ENCODE results near the gene GRAMD1A.

GRCh38 chr19:34960940-34961679 lies 39.0 kb upstream of the GRAMD1A start:
- no peak for TF ChIP-seq GATA3 (IDR thresholded peaks at IDR 0.05; ENCODE audit: low read depth, low read length)
- no peak for TF ChIP-seq GATA2 (IDR thresholded peaks at IDR 0.05; ENCODE audit: low read depth, low read length)

Data from SH-SY5Y (cell line).